ENCODE measurements around the gene CFAP97D2. TPM values are rescaled to one million over a fixed set of nuclear protein-coding genes. Genes with fewer than 3 reads are reported as not detected.

Gene CFAP97D2
- total RNA-seq, 2 donors from 2014 or later, result not detected

DNA sequence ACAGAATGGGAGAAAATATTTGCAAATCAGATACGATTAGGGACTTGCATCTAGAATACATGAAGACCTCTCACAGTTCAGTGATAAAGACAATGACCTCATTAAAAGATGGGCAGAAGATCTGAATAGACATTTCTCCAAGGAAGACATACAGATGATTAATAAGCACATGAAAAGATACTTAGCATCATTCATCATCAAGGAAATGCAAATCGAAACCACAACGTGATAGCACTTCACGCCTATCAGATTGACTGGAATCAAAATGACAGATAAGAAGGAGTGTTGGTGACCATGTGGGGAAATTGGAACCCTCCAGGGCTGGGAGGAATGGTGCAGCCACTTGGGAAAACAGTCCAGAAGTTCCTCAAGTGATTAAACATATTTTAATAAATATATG, 25.8 kb downstream of the CFAP97D2 start:
- H3K4me1 ChIP-seq, result no peaks in the 10 kb centered on the region
- DNase-seq (ENCODE audit: low spot score), result no peak

DNA sequence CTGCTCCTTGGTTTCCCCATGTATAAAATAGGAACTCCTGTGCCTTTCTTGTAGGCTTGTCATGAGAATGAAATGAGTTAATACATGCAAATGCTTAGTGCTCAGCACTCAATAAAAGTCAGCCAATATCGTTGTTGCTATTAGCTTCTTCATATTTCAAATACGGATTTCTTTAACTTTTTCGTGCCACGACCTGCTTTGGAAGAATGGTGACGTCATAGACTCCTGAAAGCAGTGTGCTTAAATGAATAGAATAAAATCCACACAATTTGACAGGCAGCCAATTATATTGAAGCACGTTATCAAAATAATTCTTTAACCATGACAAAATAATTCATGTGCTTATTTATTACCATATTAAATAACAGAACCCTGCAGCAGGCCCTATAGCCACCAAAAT, 29.1 kb downstream of the CFAP97D2 start:
- TF ChIP-seq, protein P1, sequence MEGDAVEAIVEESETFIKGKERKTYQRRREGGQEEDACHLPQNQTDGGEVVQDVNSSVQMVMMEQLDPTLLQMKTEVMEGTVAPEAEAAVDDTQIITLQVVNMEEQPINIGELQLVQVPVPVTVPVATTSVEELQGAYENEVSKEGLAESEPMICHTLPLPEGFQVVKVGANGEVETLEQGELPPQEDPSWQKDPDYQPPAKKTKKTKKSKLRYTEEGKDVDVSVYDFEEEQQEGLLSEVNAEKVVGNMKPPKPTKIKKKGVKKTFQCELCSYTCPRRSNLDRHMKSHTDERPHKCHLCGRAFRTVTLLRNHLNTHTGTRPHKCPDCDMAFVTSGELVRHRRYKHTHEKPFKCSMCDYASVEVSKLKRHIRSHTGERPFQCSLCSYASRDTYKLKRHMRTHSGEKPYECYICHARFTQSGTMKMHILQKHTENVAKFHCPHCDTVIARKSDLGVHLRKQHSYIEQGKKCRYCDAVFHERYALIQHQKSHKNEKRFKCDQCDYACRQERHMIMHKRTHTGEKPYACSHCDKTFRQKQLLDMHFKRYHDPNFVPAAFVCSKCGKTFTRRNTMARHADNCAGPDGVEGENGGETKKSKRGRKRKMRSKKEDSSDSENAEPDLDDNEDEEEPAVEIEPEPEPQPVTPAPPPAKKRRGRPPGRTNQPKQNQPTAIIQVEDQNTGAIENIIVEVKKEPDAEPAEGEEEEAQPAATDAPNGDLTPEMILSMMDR (IDR thresholded peaks at IDR 0.05), result no peak
- no peaks in the 10 kb centered on the region for H3K27me3 ChIP-seq
- no peaks in the 10 kb centered on the region for H3K4me1 ChIP-seq
- no peak for DNase-seq (ENCODE audit: low spot score)
- no peak overlapping the region for H3K27ac ChIP-seq
- H3K4me3 ChIP-seq, result no peak overlapping the region
- no peaks in the 10 kb centered on the region for H3K9me3 ChIP-seq
- no peaks in the 10 kb centered on the region for H3K36me3 ChIP-seq

More for the DNA sequence above, 25.8 kb downstream of the CFAP97D2 start:
- TF ChIP-seq, protein P1 (IDR thresholded peaks at IDR 0.05), result no peak
- no peak overlapping the region for H3K27ac ChIP-seq
- no peaks in the 10 kb centered on the region for H3K36me3 ChIP-seq
- H3K9me3 ChIP-seq, result no peaks in the 10 kb centered on the region
- H3K27me3 ChIP-seq, result no peaks in the 10 kb centered on the region
- no peak overlapping the region for H3K4me3 ChIP-seq

DNA sequence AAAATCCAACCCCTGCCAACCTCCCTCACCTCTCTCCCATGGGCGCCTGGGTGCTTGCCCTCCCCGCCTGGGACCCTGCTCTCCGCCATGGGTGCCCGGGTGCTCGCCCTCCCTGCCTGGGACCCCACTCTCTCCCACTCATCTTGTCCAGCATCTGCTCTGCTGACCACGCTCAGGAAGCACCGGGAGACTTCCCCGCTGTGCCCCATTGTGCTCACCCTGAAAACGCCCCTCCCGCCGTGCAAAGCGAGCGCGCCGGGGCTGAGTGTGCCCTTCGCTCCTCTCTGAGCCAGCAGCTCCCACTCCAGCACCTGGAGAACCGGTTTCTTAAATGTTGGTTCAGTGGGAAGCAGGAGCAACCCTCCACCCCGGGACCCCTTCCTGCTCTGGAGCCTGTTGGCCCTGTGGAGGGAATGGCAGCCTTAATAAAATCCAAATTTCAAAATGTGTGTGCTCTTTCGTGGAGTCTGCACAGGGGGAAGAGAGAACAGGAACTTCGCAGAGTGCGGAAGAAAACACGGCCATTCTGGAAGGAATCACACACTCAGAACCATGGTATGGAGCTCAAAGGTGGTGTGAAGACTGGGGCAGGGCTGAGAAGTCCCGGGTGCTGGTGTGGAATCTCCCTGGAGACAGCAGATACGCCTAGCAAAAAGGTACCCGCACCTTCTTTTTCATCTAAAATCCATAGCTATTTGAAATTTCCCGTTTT, 32.5 kb downstream of the CFAP97D2 start:
- no peaks in the 10 kb centered on the region for H3K27me3 ChIP-seq
- no peak overlapping the region for H3K27ac ChIP-seq
- no peak overlapping the region for H3K4me3 ChIP-seq
- no peak for DNase-seq (ENCODE audit: low spot score)
- H3K9me3 ChIP-seq, result no peaks in the 10 kb centered on the region
- H3K4me1 ChIP-seq, result no peaks in the 10 kb centered on the region
- no peaks in the 10 kb centered on the region for H3K36me3 ChIP-seq
- TF ChIP-seq, protein P1 (IDR thresholded peaks at IDR 0.05), result no peak

DNA sequence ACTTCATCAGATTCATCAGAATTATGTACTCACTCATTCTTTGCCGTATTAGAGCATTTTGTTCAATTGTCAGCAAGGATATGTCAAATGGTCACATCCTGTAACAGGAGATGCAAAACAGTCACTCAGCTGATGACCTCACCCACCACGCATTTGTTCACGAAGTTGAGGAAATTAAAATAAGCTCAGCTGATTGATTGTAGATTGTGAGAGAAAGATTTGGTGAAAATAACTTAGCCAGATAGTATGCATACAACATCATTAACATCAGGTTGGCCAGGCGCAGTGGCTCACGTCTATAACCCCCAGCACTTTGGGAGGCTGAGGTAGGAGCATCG, 33.1 kb downstream of the CFAP97D2 start:
- TF ChIP-seq, protein P1 (IDR thresholded peaks at IDR 0.05), result no peak
- Histone ChIP-seq H3K9me3 (no peaks in the 10 kb centered on the region), H3K27ac (no peak overlapping the region), H3K36me3 (no peaks in the 10 kb centered on the region), H3K27me3 (no peaks in the 10 kb centered on the region), H3K4me3 (no peak overlapping the region), H3K4me1 (no peaks in the 10 kb centered on the region)
- no peak for DNase-seq (ENCODE audit: low spot score)

DNA sequence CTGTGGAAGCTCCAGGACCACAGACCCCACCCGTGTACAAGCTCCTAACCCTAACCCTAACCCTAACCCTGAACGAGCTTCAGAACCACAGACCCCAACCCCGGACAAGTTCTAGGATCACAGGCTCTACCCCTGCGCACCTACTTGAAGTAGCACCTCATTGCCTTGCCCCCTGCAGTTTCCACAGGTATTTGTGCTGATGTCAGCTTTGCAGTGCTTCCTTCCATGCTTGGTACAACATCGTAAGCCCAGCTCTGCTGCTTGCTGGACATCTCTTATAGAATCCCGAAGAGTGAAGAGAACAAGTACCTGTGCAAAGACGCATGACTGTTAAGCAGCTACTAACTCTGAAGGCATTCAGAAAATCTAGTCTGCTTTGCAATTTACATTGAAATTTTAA, 34.9 kb downstream of the CFAP97D2 start:
- no peaks in the 10 kb centered on the region for H3K4me1 ChIP-seq
- no peaks in the 10 kb centered on the region for H3K27me3 ChIP-seq
- no peaks in the 10 kb centered on the region for H3K36me3 ChIP-seq
- no peak for DNase-seq (ENCODE audit: low spot score)
- no peaks in the 10 kb centered on the region for H3K9me3 ChIP-seq
- no peak overlapping the region for H3K27ac ChIP-seq
- TF ChIP-seq, protein P1 (IDR thresholded peaks at IDR 0.05), result no peak
- no peak overlapping the region for H3K4me3 ChIP-seq

DNA sequence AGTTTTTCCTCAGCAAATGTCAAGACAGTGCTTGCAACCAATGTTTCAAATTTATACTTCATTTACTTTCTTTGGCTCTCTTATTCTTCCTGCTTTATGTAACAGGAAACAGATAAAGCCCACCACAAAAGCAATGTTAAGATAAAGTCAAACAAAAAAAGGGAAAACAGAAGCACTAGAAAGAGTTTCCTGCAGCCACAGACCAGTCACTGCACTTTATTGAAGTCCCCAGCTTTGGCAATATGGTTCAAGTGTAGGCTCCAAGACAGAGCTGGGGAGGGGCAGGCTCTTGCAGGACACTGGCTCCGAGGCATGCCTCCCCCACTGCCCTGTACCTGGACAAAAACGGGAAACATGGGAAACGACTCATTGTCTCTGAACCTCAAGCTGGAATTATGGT, 40.3 kb downstream of the CFAP97D2 start:
- Histone ChIP-seq H3K4me3 (no peak overlapping the region), H3K9me3 (no peaks in the 10 kb centered on the region)

More for the DNA sequence above, 40.3 kb downstream of the CFAP97D2 start:
- no peaks in the 10 kb centered on the region for H3K27me3 ChIP-seq
- DNase-seq (ENCODE audit: low spot score), result no peak
- TF ChIP-seq, protein P1 (IDR thresholded peaks at IDR 0.05), result no peak
- no peak overlapping the region for H3K27ac ChIP-seq
- peaks cover 0 to 7% of the 10 kb centered on the region in 2 donors for H3K4me1 ChIP-seq
- no peaks in the 10 kb centered on the region for H3K36me3 ChIP-seq

All from right atrium auricular region (tissue), 2 donors.